Muscle of leg (tissue), 11 donors: Measurements from ENCODE around the gene ARNT2. TPM values are rescaled to one million over a fixed set of nuclear protein-coding genes. Genes with fewer than 3 reads are reported as not detected.
A peak's percentile ranks its signal among the peaks of the same experiment; 100 is the strongest.

ENCODE experiments used
- DNase-seq: peaks from one replicate; pipeline ENCODE4 v3.0.0; 2013
- H3K27ac ChIP-seq: one replicate; pipeline ENCODE4 v1.5.1; 2013; ENCODE audit warnings: mild to moderate bottlenecking, low read length, control low read depth
- H3K27me3 ChIP-seq: one replicate; pipeline ENCODE4 v1.6.1; 2013; ENCODE audit warnings: low read length; ENCODE audit not compliant: control insufficient read depth, insufficient read depth
- H3K36me3 ChIP-seq: one replicate; pipeline ENCODE4 v1.6.1; 2013; ENCODE audit warnings: low read length; ENCODE audit not compliant: control insufficient read depth, insufficient read depth
- H3K4me1 ChIP-seq: one replicate; pipeline ENCODE4 v1.6.1; 2013; ENCODE audit warnings: low read length; ENCODE audit not compliant: control insufficient read depth, insufficient read depth
- H3K4me3 ChIP-seq: one replicate; pipeline ENCODE4 v1.5.1; 2013; ENCODE audit warnings: low read length, control low read depth
- H3K9me3 ChIP-seq: replicated peaks from 2 replicates; pipeline ENCODE4 v1.6.1; 2013; ENCODE audit warnings: low read depth, low read length; ENCODE audit not compliant: control insufficient read depth
- WGBS: methylation state at CpG from one replicate; pipeline ENCODE4 v1.1.5; 2013; ENCODE audit warnings: missing lambda C conversion rate; ENCODE audit not compliant: insufficient coverage; 5-methylcytosine and 5-hydroxymethylcytosine counted together
- polyA plus RNA-seq, 8 donors: library from polyadenylated mRNA; unstranded; fragments of 120-200 nt; gene quantifications; one replicate each; pipeline versions ENCODE4 v1.2.1 to v1.2.3, GENCODE V29; 2013; ENCODE audit warnings: inconsistent platforms in 1 of 8, low replicate concordance in 1 of 8; ENCODE audit not compliant: insufficient read length in 8 of 8, insufficient read depth in 1 of 8
- total RNA-seq: library from RNA; stranded (reverse); fragments of 120-200 nt; gene quantifications from one replicate; pipeline ENCODE4 v1.2.4, GENCODE V29; 2013

The ARNT2 gene
- total and polyA plus RNA-seq, 9 donors, result 4.9 to 10.8 (median 7.7) TPM

- Histone ChIP-seq H3K4me3 (no peak overlapping the region), H3K27me3 (peaks cover 2% of the 10 kb centered on the region), H3K4me1 (peaks cover 5% of the 10 kb centered on the region), H3K27ac (no peak overlapping the region), H3K36me3 (no peaks in the 10 kb centered on the region), H3K9me3 (no peaks in the 10 kb centered on the region)
- WGBS, result 87% methylated on average over 3 of the region's 3 CpGs
- no peak for DNase-seq
Measured at GRCh38 chr15:80439140-80439539, 35.0 kb downstream of the ARNT2 start.

DNA sequence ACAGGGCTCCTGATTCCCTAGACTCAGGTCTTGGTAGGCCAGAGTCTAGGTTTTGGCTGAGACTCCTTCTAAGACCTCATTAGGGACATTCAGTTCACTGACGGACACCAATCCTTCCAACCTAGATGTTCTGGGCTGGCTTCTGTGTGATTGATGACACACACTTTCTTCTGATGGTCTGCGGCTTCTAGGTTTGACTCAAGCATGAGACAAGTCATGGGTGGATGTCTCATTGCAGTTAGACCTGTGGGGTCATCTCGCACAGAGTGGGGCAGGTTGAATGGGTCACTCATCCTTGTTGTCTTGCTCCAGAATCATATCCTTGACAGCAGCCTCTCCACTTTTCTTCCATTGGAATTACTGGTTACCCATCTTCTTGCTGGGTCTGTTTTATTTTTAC lies 35.8 kb downstream of the ARNT2 start:
- H3K27ac ChIP-seq, result no peak overlapping the region
- peaks cover 2% of the 10 kb centered on the region for H3K27me3 ChIP-seq
- 100% methylated on average over 1 of the region's 3 CpGs for WGBS
- H3K36me3 ChIP-seq, result no peaks in the 10 kb centered on the region
- peaks cover 5% of the 10 kb centered on the region for H3K4me1 ChIP-seq
- H3K4me3 ChIP-seq, result no peak overlapping the region
- DNase-seq, result no peak
- no peaks in the 10 kb centered on the region for H3K9me3 ChIP-seq

DNA sequence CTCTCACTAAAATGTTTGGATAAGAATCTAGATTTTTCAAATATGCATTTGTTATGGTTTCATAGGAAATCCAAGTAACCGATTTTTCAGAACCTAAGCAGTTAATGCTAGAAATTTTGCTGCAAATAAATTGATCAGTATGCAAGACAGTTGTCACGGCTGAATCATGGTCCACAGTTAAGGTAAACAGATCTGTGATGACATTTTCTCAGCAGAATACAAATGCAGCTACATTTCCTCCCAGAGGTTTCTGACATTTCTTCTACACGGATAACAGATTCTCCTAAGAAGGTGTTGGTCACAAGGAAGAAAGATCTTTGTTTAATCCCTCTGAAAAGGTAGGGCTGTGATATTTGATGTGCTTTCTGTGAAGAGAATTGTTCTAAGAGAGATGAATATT lies 36.9 kb downstream of the ARNT2 start:
- DNase-seq, result no peak
- Histone ChIP-seq H3K4me3 (no peak overlapping the region), H3K4me1 (no peaks in the 10 kb centered on the region), H3K36me3 (no peaks in the 10 kb centered on the region), H3K27me3 (peaks cover 2% of the 10 kb centered on the region), H3K27ac (no peak overlapping the region), H3K9me3 (no peaks in the 10 kb centered on the region)
- 71% methylated on average over 1 of the region's 3 CpGs for WGBS

GRCh38 chr15:80441714-80442113 lies 37.5 kb downstream of the ARNT2 start:
- no peaks in the 10 kb centered on the region for H3K9me3 ChIP-seq
- DNase-seq, result peak; percentile 31
- no peak overlapping the region for H3K4me3 ChIP-seq
- no peaks in the 10 kb centered on the region for H3K36me3 ChIP-seq
- no peaks in the 10 kb centered on the region for H3K4me1 ChIP-seq
- peaks cover 2% of the 10 kb centered on the region for H3K27me3 ChIP-seq
- H3K27ac ChIP-seq, result no peak overlapping the region
- WGBS, result 39% methylated on average over 4 of the region's 7 CpGs

- DNase-seq, result no peak
- Histone ChIP-seq H3K4me3 (no peak overlapping the region), H3K9me3 (no peaks in the 10 kb centered on the region), H3K4me1 (no peaks in the 10 kb centered on the region), H3K36me3 (no peaks in the 10 kb centered on the region), H3K27ac (no peak overlapping the region), H3K27me3 (peaks cover 2% of the 10 kb centered on the region)
- 97% methylated on average over 3 of the region's 6 CpGs for WGBS
Measured at GRCh38 chr15:80442728-80443403, 38.7 kb downstream of the ARNT2 start.

GRCh38 chr15:80444680-80445251 lies 40.6 kb downstream of the ARNT2 start:
- Histone ChIP-seq H3K36me3 (no peaks in the 10 kb centered on the region), H3K4me1 (no peaks in the 10 kb centered on the region), H3K27me3 (peaks cover 2% of the 10 kb centered on the region), H3K9me3 (no peaks in the 10 kb centered on the region), H3K27ac (no peak overlapping the region), H3K4me3 (no peak overlapping the region)
- WGBS, result 100% methylated on average over 4 of the region's 4 CpGs
- no peak for DNase-seq

- Histone ChIP-seq H3K9me3 (no peaks in the 10 kb centered on the region), H3K27ac (no peak overlapping the region), H3K36me3 (no peaks in the 10 kb centered on the region), H3K27me3 (peaks cover 2% of the 10 kb centered on the region), H3K4me1 (no peaks in the 10 kb centered on the region), H3K4me3 (no peak overlapping the region)
- 68% methylated on average over 6 of the region's 13 CpGs for WGBS
- no peak for DNase-seq
Measured at GRCh38 chr15:80445300-80446041, 41.3 kb downstream of the ARNT2 start.

DNA sequence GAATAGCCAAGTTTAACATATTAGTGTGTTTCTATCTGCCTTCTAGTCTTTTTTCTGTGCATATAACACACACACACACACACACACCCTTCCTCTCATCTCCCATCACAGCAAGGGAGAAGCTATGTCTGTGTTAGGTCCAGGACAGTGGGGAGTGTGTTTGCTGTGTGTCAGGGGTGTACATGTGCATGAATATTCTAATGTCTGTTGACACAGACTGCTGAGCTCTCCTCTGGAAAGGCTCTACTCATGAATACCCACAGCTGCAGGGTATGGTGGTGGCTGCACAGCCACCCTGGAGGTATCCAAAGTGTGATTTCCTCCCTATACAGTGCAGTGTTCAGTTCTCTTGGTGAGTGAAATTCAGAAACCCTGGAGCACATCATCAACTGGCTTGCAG lies 42.9 kb downstream of the ARNT2 start:
- H3K36me3 ChIP-seq, result no peaks in the 10 kb centered on the region
- no peaks in the 10 kb centered on the region for H3K9me3 ChIP-seq
- H3K4me3 ChIP-seq, result no peak overlapping the region
- H3K4me1 ChIP-seq, result no peaks in the 10 kb centered on the region
- peaks cover 2% of the 10 kb centered on the region for H3K27me3 ChIP-seq
- DNase-seq, result no peak
- no peak overlapping the region for H3K27ac ChIP-seq

GRCh38 chr15:80449825-80450224 lies 45.6 kb downstream of the ARNT2 start:
- Histone ChIP-seq H3K27ac (no peak overlapping the region), H3K4me1 (no peaks in the 10 kb centered on the region), H3K9me3 (no peaks in the 10 kb centered on the region), H3K4me3 (no peak overlapping the region), H3K36me3 (no peaks in the 10 kb centered on the region), H3K27me3 (no peaks in the 10 kb centered on the region)
- DNase-seq, result no peak
- WGBS, result 59% methylated on average over 2 of the region's 5 CpGs

GRCh38 chr15:80450811-80451321 lies 46.7 kb downstream of the ARNT2 start:
- H3K36me3 ChIP-seq, result no peaks in the 10 kb centered on the region
- no peak for DNase-seq
- 90% methylated on average over 8 of the region's 14 CpGs for WGBS
- no peaks in the 10 kb centered on the region for H3K9me3 ChIP-seq
- H3K27ac ChIP-seq, result no peak overlapping the region
- no peaks in the 10 kb centered on the region for H3K4me1 ChIP-seq
- H3K27me3 ChIP-seq, result no peaks in the 10 kb centered on the region
- H3K4me3 ChIP-seq, result no peak overlapping the region
